ENCODE measurements around the gene SLC2A1.

DNA sequence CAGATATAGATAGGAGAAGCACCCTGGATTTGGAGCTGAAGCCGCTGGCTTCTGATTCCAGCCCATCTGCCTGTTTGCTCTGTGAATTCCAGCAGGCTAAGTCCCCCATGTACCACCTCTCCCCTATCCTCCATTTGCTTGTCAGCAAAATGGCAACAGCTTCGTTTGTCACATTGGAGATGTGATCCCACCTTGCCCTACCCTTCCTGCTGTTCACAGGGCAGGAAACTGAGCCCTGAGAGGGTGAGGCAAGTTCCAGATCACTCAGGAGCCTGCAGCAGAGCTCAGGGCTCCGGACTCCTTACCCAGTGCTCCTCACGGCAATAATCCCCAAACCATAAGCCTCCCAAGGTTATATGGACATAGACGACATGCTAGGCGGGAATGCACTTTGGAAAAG lies 14.9 kb downstream of the SLC2A1 start:
- TF ChIP-seq, protein P1, sequence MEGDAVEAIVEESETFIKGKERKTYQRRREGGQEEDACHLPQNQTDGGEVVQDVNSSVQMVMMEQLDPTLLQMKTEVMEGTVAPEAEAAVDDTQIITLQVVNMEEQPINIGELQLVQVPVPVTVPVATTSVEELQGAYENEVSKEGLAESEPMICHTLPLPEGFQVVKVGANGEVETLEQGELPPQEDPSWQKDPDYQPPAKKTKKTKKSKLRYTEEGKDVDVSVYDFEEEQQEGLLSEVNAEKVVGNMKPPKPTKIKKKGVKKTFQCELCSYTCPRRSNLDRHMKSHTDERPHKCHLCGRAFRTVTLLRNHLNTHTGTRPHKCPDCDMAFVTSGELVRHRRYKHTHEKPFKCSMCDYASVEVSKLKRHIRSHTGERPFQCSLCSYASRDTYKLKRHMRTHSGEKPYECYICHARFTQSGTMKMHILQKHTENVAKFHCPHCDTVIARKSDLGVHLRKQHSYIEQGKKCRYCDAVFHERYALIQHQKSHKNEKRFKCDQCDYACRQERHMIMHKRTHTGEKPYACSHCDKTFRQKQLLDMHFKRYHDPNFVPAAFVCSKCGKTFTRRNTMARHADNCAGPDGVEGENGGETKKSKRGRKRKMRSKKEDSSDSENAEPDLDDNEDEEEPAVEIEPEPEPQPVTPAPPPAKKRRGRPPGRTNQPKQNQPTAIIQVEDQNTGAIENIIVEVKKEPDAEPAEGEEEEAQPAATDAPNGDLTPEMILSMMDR (IDR thresholded peaks at IDR 0.05), result no peak
- TF ChIP-seq POLR2A (IDR thresholded peaks at IDR 0.05), result no peak
